HG03025 (cell line): ENCODE data around the gene RIMBP2.

Source experiments
- ATAC-seq: cut with Tn5 transposase; IDR thresholded peaks from one replicate; pipeline ENCODE4 v1.9.1; 2021; ENCODE audit warnings: mild to moderate bottlenecking, moderate library complexity; ENCODE audit not compliant: unreplicated experiment, low FRiP score

RIMBP2 gene

GRCh38 chr12:130639476-130640424 lies 76.3 kb downstream of the RIMBP2 start:
- ATAC-seq = no peak

GRCh38 chr12:130636370-130636769 lies 79.7 kb downstream of the RIMBP2 start:
- ATAC-seq = no peak

- ATAC-seq = no peak
Observed at GRCh38 chr12:130634866-130635265, 81.2 kb downstream of the RIMBP2 start.

GRCh38 chr12:130633771-130634170 lies 82.3 kb downstream of the RIMBP2 start:
- ATAC-seq = no peak

DNA sequence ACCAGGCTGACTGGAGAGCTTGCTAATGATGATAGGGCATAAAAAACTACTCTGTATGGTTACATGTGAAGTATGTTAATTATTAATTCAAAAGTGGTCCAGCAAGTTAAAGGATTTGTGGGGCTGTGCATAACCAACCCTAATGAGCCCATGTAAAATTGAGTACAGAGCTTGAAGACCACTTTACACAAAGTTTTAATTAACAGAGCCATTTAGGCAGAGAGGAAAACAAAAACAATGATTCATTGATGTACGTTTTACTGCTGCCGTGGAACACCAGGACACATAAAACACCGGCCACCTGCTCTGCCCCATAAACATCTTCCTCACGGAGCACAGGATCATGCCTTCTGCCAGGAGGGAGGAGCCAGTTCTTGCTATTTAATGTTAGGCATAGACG lies 83.5 kb downstream of the RIMBP2 start:
- no peak for ATAC-seq

DNA sequence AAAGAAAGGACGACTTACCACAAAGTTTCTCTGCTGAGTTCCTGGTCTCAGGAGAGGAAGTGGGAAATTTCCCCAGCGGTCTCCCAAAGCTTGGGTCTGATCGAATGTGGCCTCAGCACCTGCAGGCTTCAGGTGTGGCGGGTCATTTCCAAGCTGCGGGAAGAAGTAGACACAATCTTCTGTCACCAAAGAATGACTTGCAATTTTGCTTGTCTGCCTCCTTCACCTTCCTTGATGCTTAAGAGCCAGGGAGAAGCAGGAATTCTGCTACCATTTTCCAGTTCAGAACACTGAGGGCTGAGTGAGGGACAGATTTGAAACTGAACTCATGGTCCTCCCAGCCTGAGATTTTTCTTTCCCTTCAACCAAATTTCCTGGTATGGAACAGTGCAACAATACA lies 87.8 kb downstream of the RIMBP2 start:
- no peak for ATAC-seq

- no peak for ATAC-seq
Observed at GRCh38 chr12:130627175-130627574, 88.9 kb downstream of the RIMBP2 start.

DNA sequence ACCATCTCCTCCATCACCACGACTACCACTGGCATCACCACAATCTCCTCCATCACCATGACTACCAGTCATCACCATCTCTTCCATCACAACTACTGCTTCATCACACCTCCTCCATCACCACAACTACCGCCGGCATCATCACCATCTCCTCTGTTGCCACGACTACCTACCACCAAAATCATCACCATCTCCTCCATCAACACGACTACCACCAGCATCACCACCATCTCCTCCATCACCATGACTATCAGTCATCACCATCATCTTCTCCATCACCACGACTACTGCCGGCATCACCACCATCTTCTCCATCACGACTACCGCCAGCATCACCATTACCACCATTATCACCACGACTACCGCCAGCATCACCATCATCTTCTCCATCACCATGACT lies 89.5 kb downstream of the RIMBP2 start:
- no peak for ATAC-seq

DNA sequence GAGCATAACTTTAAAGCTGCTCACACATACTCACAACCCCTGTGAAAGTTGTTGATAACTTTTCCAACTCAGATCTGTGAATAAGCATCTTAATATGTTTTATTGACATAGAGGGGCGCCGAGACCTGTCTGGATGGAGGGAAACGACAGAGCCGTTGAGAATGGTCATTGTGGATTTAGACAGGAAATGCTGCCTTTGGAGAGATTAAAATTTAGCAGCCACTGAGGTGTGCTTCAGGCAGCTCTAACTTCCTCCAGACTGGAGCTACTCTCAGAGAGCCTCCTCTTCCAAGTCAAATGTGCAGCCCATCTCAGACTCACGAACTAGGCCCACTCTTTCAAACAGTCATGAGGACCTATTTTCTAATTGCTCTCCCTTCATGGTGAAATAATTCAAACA lies 90.9 kb downstream of the RIMBP2 start:
- ATAC-seq = no peak

DNA sequence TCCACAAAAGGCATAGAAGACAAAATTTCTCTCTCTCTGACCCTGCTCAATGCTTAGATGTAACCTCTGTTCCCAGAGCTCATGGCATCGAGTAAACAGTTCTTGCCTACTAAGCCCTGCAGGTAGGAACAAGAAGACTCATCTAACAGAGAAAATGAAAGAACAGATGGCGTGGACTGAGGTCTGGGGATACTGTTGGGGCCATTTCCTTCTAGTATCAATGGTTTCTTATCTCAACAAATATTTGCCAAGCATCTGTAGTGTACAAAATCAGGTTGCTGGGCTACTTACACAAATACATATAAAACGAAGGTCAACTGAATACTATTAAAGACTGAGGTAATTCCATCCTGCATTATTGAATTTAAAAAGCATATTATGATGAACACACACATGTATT lies 93.3 kb downstream of the RIMBP2 start:
- no peak for ATAC-seq

DNA sequence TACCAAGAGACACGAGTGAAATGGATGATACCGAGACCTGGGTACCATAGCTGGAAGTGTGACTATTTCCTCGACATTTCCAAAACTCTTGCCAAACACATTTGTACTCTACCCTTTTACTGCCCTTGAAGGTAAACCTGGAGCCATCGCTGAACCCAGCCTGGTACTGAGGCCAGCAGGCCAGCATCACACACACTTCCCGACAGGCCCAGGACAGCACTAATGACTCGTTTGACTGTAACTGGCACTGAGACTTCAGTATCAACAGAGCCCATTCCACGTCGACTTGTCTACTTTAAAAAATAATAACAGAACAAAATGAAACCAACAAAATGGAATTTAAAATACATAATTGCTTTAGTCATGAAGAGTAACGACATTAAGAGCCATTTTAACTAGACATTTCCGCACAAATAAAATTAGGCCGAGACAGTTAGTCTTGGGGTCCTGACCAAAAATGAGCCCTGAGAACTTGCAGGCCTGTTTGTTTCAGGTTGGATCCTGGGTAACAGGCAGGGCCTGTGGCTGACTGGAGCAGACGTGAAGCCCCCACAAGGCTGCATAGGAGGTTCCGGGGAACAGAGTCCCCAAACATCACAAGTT lies 94.3 kb downstream of the RIMBP2 start:
- no peak for ATAC-seq

DNA sequence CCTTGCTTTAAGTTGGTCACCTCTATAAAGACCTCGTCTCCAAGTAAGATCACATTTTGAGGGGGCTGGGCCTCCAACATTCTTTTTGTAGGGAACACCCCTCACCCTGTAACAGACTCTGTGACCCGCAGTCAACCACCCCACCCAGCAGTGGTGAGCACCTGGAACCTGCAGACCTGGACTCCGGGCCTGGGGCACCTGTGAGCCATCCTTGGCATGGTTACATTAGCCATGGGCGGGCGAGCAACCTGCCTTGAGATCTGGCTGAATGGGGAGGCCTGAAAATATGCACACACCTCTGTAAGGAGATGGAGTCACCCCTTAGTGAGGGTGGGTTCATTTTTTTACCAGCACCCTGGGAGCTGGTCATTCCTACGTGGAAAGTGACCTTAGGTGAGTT lies 95.3 kb downstream of the RIMBP2 start:
- no peak for ATAC-seq

DNA sequence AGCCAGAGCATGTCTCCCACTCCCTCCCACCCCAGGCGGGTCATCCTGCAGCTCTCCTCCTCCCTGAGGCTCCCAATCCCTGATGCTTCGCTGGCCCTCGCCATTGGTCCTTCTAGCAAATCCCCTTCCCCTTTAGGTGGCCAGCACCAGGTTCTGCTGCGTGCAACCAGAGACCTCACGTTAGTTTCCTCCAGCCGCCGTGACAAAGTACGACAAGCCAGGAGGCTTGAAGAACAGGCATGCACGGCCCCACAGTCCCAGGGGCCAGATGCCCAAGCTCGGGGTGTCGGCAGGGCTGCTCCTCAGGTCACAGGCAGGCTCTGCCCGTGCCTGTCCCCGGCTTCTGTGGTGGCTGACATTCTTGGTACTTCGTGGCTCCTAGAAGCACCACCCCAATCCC lies 95.8 kb downstream of the RIMBP2 start:
- no peak for ATAC-seq

DNA sequence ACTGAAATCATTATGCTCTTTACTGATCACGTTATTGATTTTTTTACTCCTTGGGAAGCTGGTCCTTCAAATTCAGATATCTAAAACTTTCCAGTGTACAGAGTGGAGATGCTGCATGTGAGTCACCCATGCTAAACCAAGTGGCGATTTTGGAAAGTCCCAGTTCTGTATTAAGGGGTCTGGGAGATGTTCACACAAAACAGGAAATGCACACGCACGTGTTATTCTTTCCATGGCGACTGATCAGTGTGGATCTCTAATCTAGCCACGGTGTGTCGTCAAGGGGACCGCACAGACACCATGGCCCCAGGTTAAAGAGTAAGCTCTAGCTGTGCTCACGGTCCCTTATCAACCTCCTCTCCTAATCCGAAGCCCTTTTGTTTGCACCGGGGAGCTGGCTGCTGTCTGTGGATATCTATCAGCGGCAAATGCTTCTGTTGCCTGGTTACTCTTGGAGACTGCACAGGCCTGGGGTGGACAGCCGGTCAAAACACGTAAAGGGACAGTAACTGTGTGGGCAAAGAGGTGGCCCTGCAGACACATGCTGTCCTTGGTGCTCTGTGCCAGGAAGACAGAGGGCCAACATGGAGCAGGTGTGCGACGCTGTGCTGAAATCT lies 96.6 kb downstream of the RIMBP2 start:
- ATAC-seq = no peak

DNA sequence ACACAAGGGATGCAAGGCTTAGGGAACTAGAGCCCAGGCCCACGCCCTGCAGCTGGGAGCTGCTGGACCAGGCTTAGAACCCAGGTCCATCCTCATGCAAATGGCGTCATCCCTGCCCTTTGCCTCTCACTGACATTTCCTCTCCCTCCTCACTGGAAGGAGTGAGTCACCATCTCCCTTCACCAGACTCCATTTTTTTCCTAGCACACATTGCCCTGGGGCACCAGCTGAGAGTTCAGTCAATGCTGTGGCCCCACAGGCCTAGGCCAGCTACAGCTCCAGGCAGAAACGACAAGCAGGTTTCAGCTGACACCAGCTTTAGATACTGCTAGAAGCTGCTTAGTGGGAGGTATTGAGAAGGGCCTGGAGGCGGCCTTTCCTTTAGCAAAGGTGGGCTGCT lies 98.9 kb downstream of the RIMBP2 start:
- ATAC-seq = no peak

- no peak for ATAC-seq
Observed at GRCh38 chr12:130615861-130616345, 100.2 kb downstream of the RIMBP2 start.

GRCh38 chr12:130614530-130614905 lies 101.6 kb downstream of the RIMBP2 start:
- ATAC-seq = no peak

DNA sequence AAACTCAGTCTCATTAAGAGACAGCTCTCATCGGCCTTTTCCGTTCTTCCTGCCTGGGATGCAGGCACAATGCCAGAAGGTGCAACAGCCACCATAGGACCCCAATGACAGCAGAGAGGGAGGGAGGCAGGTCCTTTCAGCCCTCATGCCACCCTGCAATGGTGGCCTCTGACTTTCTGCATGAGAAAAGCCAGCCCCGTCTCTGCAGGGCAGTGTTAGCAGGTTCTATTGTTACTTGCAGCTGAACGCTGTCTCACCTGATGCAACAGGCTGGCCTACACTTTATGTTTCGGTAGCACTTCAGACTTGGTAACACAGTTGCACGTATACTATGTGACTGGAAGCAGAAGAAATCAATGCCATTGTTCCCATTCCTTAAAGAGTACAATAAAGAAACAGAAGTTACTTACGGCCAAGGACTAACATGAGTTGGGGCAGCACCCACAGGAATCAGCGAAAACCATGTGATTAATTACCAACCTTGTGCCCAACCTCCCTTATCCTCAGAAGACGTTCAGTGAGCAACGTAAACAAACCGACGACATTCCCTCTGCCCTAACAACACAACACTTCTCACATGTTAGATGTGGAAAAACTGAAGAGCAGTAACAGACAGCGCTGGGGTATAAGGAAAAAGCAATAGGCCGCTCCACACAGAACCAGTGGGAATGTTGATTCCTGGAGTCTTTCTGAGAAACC lies 102.1 kb downstream of the RIMBP2 start:
- no peak for ATAC-seq

DNA sequence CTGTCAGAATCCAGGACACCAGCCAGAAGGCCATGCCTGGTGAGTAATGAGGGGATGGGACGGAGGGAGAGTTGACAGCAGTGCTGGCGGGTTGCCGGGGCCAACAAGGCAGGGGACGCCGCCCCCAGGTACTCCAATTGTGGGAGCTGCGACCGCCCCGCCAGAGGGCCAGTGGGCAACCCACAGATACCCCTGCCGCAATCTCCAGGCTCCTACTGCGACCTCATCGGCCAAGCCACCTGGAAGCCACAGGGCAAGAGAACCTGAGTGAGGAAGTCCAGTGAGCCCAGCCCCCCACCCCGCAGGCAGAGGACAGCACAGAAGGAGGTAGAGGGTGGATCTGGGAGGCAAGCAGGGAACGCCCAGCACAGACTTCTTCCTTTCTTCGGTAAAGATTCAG lies 103.0 kb downstream of the RIMBP2 start:
- ATAC-seq = no peak

DNA sequence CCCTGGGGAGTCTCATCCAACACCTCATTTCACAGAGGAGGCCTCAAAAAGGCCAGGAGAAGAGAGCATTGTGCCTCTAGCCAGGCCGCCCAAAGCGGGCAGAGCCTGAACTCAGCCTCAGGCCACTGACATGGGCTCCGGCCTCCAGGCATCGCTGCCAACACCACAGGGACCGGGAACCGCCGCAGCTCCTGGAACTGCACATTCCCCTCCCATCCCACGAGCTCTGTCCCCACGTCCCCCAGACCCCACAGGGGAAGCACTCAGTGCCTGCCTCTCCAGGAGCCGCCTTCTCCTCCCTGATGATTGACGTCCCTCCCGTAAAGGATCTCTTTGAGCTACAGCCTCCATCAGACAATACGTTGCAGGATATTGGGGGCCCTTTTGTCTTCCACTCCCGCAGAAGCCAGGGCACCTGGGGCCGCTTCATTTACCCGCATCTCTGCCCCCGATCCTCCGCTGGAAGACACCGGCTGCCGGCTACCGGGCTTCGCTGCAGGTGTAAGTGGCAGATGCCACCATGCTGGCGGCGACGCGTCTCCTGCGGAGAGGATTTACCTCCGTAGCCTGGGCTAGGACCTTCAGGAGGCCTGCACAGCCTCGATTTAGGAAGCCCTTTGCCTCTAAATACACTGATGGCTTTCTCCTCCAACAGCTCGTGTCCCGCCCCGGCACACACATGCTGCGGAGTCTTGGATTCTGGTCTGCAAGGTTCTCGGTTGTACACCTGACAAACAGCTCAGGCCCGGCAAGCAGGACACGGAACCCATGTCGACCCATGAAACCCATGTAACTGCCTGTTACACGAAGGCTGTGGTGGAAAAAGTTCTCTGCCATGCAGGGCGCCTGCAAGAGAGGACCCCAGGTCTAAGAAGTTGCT lies 104.8 kb downstream of the RIMBP2 start:
- ATAC-seq = no peak
